HEK293T (cell line): ENCODE data around the gene FHIT.

Experiments used
- CTCF ChIA-PET: fragments of 350-600 bp; formaldehyde crosslinking; extraction: SDS; loops from one replicate; lab custom pipeline; 2021; ENCODE audit warnings: antibody characterized with exemption, inconsistent platforms; lab: Yijun Ruan, JAX
- POLR2A ChIA-PET: fragments of 350-600 bp; formaldehyde crosslinking; extraction: SDS; loops from one replicate; lab custom pipeline; 2020; ENCODE audit warnings: antibody characterized with exemption, inconsistent platforms; lab: Yijun Ruan, JAX
- DNase-seq: peaks from one replicate; pipeline ENCODE4 v3.0.0; 2012; ENCODE audit warnings: mixed read lengths; ENCODE audit errors: extremely low spot score
- ARNT ChIP-seq: fragments of 450-650 bp; IDR thresholded peaks from 2 replicates; pipeline ENCODE4 v1.6.1; 2017; ENCODE audit warnings: mild to moderate bottlenecking
- BHLHE40 ChIP-seq: fragments of 450-650 bp; IDR thresholded peaks from 2 replicates; pipeline ENCODE4 v1.6.1; 2016; ENCODE audit warnings: mild to moderate bottlenecking, moderate library complexity, borderline replicate concordance
- CTBP1 ChIP-seq: fragments of 450-650 bp; IDR thresholded peaks from 2 replicates; pipeline ENCODE4 v1.6.1; 2016; ENCODE audit warnings: borderline replicate concordance
- ELF4 ChIP-seq: fragments of 450-650 bp; IDR thresholded peaks from 2 replicates; pipeline ENCODE4 v1.6.1; 2017; ENCODE audit warnings: antibody characterized with exemption
- FOXA1 ChIP-seq: fragments of 450-650 bp; IDR thresholded peaks from 2 replicates; pipeline ENCODE4 v1.6.1; 2016; ENCODE audit warnings: mild to moderate bottlenecking
- FOXK2 ChIP-seq: fragments of 450-650 bp; IDR thresholded peaks from 2 replicates; pipeline ENCODE4 v1.6.1; 2016; ENCODE audit warnings: mild to moderate bottlenecking
- FOXM1 ChIP-seq: fragments of 450-650 bp; IDR thresholded peaks from 2 replicates; pipeline ENCODE4 v1.6.1; 2017; ENCODE audit warnings: mild to moderate bottlenecking, borderline replicate concordance
- HDGF ChIP-seq: fragments of 450-650 bp; IDR thresholded peaks from 2 replicates; pipeline ENCODE4 v1.6.1; 2017; ENCODE audit warnings: antibody characterized with exemption, borderline replicate concordance
- L3MBTL2 ChIP-seq: fragments of 450-650 bp; conservative IDR thresholded peaks from 2 replicates; pipeline ENCODE4 v1.6.1; 2016; ENCODE audit warnings: mild to moderate bottlenecking
- LEF1 ChIP-seq: fragments of 450-650 bp; IDR thresholded peaks from 2 replicates; pipeline ENCODE4 v1.6.1; 2017; ENCODE audit warnings: mild to moderate bottlenecking, borderline replicate concordance
- NFRKB ChIP-seq: fragments of 450-650 bp; IDR thresholded peaks from 2 replicates; pipeline ENCODE4 v1.6.1; 2016; ENCODE audit warnings: mild to moderate bottlenecking, moderate library complexity
- PKNOX1 ChIP-seq: fragments of 450-650 bp; IDR thresholded peaks from 2 replicates; pipeline ENCODE4 v1.6.1; 2016
- SP1 ChIP-seq: fragments of 450-650 bp; IDR thresholded peaks from 2 replicates; pipeline ENCODE4 v1.6.1; 2017
- SUZ12 ChIP-seq: fragments of 450-650 bp; IDR thresholded peaks from 2 replicates; pipeline ENCODE4 v1.6.1; 2016; ENCODE audit warnings: mild to moderate bottlenecking
- TARDBP ChIP-seq: fragments of 450-650 bp; IDR thresholded peaks from 2 replicates; pipeline ENCODE4 v1.6.1; 2016
- ZNF384 ChIP-seq: fragments of 450-650 bp; IDR thresholded peaks from 2 replicates; pipeline ENCODE4 v1.6.1; 2016

The FHIT gene

GRCh38 chr3:61111825-61112224, 139.4 kb downstream of the FHIT start:
- TF ChIP-seq NFRKB = no peak
- no peak for TF ChIP-seq SP1
- no peak for TF ChIP-seq ELF4
- TF ChIP-seq LEF1 = no peak
- no peak for TF ChIP-seq TARDBP
- TF ChIP-seq FOXM1 = no peak
- no peak for TF ChIP-seq BHLHE40
- TF ChIP-seq ZNF384 = no peak
- no peak for TF ChIP-seq PKNOX1
- no peak for TF ChIP-seq SUZ12
- no peak for TF ChIP-seq L3MBTL2
- ChIA-PET CTCF (interaction anchor here (0.6 kb wide), 1 partner anchor 124 kb away, joined by 3 read pairs; no protein-coding TSS in a partner anchor), POLR2A (no interaction called here)
- no peak for DNase-seq

GRCh38 chr3:61110576-61110975, 140.7 kb downstream of the FHIT start:
- ChIA-PET POLR2A (no interaction called here), CTCF (no interaction called here)
- TF ChIP-seq FOXK2 (no peak), PKNOX1 (no peak), FOXA1 (no peak), SP1 (no peak), L3MBTL2 (no peak), TARDBP (no peak), CTBP1 (no peak), ELF4 (no peak), ARNT (no peak), LEF1 (no peak), ZNF384 (no peak), BHLHE40 (no peak), NFRKB (no peak), HDGF (no peak), FOXM1 (no peak), SUZ12 (no peak)
- no peak for DNase-seq

GRCh38 chr3:61108247-61109019, 142.8 kb downstream of the FHIT start:
- POLR2A ChIA-PET = no interaction called here
- no peak for DNase-seq
- CTCF ChIA-PET = no interaction called here
- TF ChIP-seq BHLHE40 (no peak), CTBP1 (no peak), TARDBP (no peak), SP1 (no peak), L3MBTL2 (no peak), SUZ12 (no peak), ARNT (no peak), ELF4 (no peak), PKNOX1 (no peak), ZNF384 (no peak), LEF1 (no peak)

GRCh38 chr3:61094608-61095007, 156.6 kb downstream of the FHIT start:
- POLR2A ChIA-PET = no interaction called here
- TF ChIP-seq ZNF384 = no peak
- TF ChIP-seq FOXK2 = no peak
- CTCF ChIA-PET = no interaction called here
- DNase-seq = no peak

- TF ChIP-seq ZNF384 (no peak), FOXA1 (no peak), FOXK2 (no peak), NFRKB (no peak), PKNOX1 (no peak), SP1 (no peak), BHLHE40 (no peak), TARDBP (no peak), LEF1 (no peak), ELF4 (no peak), HDGF (no peak), L3MBTL2 (no peak), ARNT (no peak)
- POLR2A ChIA-PET = no interaction called here
- CTCF ChIA-PET = no interaction called here
- no peak for DNase-seq
These were observed 157.9 kb downstream of the FHIT start for GRCh38 chr3:61093364-61093763.

- no peak for DNase-seq
- TF ChIP-seq NFRKB (no peak), ARNT (no peak), HDGF (no peak), ZNF384 (no peak), BHLHE40 (no peak), CTBP1 (no peak)
- ChIA-PET CTCF (no interaction called here), POLR2A (no interaction called here)
These were observed 158.4 kb downstream of the FHIT start for GRCh38 chr3:61092870-61093269.
